B cell (primary cell): ENCODE results near the gene REPS2. TPM values are rescaled to one million over a fixed set of nuclear protein-coding genes. Genes with fewer than 3 reads are reported as not detected.

ENCODE experiments used
- ATAC-seq: fragments of 200-7000 bp; cut with Tn5 transposase; one replicate; pipeline ENCODE4 v1.10.0; 2021; ENCODE audit warnings: low read depth, mild to moderate bottlenecking, moderate number of reproducible peaks, moderate library complexity
- CTCF ChIA-PET: fragments of 350-600 bp; sonication (Branson Sonifier 250); formaldehyde crosslinking; loops from one replicate; lab custom pipeline; 2021; ENCODE audit warnings: antibody characterized with exemption, inconsistent platforms; lab: Charles Lee
- POLR2A ChIA-PET: fragments of 350-600 bp; sonication (Branson Sonifier 250); formaldehyde crosslinking; loops from one replicate; lab custom pipeline; 2021; ENCODE audit warnings: antibody characterized with exemption; lab: Charles Lee
- DNase-seq: peaks from one replicate; pipeline ENCODE4 v3.0.0; 2013
- H2AFZ ChIP-seq: 2 replicates; pipeline ENCODE4 v1.6.1; 2012; ENCODE audit warnings: mild to moderate bottlenecking, low read depth, low read length; ENCODE audit not compliant: insufficient read depth, poor library complexity, severe bottlenecking
- H3K27ac ChIP-seq, 2 donors: 1 replicate in 1 of 2; 2 replicates in 1 of 2; pipeline ENCODE4 v1.5.1; 2012 to 2013; ENCODE audit warnings: low read length in 2 of 2, mild to moderate bottlenecking in 2 of 2, moderate library complexity in 1 of 2
- H3K27me3 ChIP-seq, 4 experiments: fragments of 200-600 bp in 1 of 4; sonication (generic) in 1 of 4; replicated peaks in 1 of 4; 1 replicate in 2 of 4; 2 replicates in 2 of 4; pipeline versions ENCODE4 v1.6.1 to v1.7.0; 2013 to 2016; ENCODE audit warnings: low read length in 3 of 4, mild to moderate bottlenecking in 2 of 4, mixed read lengths in 1 of 4, moderate library complexity in 1 of 4; ENCODE audit not compliant: insufficient read depth in 4 of 4, control insufficient read depth in 3 of 4; ENCODE audit errors: control extremely low read depth in 1 of 4
- H3K36me3 ChIP-seq, 2 experiments: replicated peaks in 1 of 2; 1 replicate in 1 of 2; 2 replicates in 1 of 2; pipeline versions ENCODE4 v1.6.1 to v1.7.1; 2013; ENCODE audit warnings: low read length in 1 of 2; ENCODE audit not compliant: insufficient read depth in 2 of 2, control insufficient read depth in 1 of 2; ENCODE audit errors: control extremely low read depth in 1 of 2, extremely low read depth in 1 of 2
- H3K4me1 ChIP-seq, 2 donors: fragments of 200-600 bp in 1 of 2; sonication (generic) in 1 of 2; 1 replicate in 1 of 2; 2 replicates in 1 of 2; pipeline versions ENCODE4 v1.5.1 to v1.6.1; 2013 to 2017; ENCODE audit warnings: low read length in 2 of 2; ENCODE audit not compliant: control insufficient read depth in 2 of 2, insufficient read depth in 2 of 2
- H3K4me2 ChIP-seq: replicated peaks from 2 replicates; pipeline ENCODE3; 2012; ENCODE audit warnings: mild to moderate bottlenecking, low read depth, low read length; ENCODE audit not compliant: poor library complexity, severe bottlenecking
- H3K4me3 ChIP-seq, 5 experiments: fragments of 200-600 bp in 1 of 5; sonication (generic) in 1 of 5; 1 replicate in 3 of 5; 2 replicates in 2 of 5; pipeline versions ENCODE4 v1.5.1 to v1.7.0; 2011 to 2016; ENCODE audit warnings: low read length in 4 of 5, mild to moderate bottlenecking in 4 of 5, low read depth in 2 of 5, control low read depth in 1 of 5, moderate library complexity in 1 of 5; ENCODE audit not compliant: insufficient read depth in 1 of 5; ENCODE audit errors: control extremely low read depth in 1 of 5, extremely low read depth in 1 of 5
- H3K79me2 ChIP-seq: fragments of 200-600 bp; sonication (generic); one replicate; pipeline ENCODE4 v1.6.0; 2016; ENCODE audit warnings: low read length; ENCODE audit not compliant: control insufficient read depth, insufficient read depth
- H3K9ac ChIP-seq: fragments of 200-600 bp; sonication (generic); 2 replicates; pipeline ENCODE4 v1.6.1; 2017; ENCODE audit warnings: mild to moderate bottlenecking, low read length, moderate library complexity
- H3K9me3 ChIP-seq, 3 donors: one replicate each; pipeline versions ENCODE4 v1.6.1 to v1.7.1; 2013; ENCODE audit warnings: low read length in 2 of 3; ENCODE audit not compliant: control insufficient read depth in 2 of 3, insufficient read depth in 1 of 3; ENCODE audit errors: control extremely low read depth in 1 of 3
- H4K20me1 ChIP-seq: 2 replicates; pipeline ENCODE4 v1.6.0; 2012; ENCODE audit warnings: mild to moderate bottlenecking, low read length; ENCODE audit not compliant: insufficient read depth, control insufficient read depth, poor library complexity, severe bottlenecking
- H3K27ac Mint-ChIP-seq: one replicate; pipeline ENCODE4 v1.8.0; 2021; ENCODE audit warnings: mixed read lengths
- H3K27me3 Mint-ChIP-seq: one replicate; pipeline ENCODE4 v1.8.0; 2021; ENCODE audit warnings: mixed read lengths
- H3K4me1 Mint-ChIP-seq: one replicate; pipeline ENCODE4 v1.8.0; 2021; ENCODE audit warnings: mixed read lengths
- H3K4me3 Mint-ChIP-seq: one replicate; pipeline ENCODE4 v1.8.0; 2021; ENCODE audit warnings: mixed read lengths
- H3K9me3 Mint-ChIP-seq: one replicate; pipeline ENCODE4 v1.8.0; 2022; ENCODE audit warnings: mixed read lengths; ENCODE audit not compliant: insufficient read depth
- EZH2 ChIP-seq: IDR thresholded peaks from 2 replicates; pipeline ENCODE4 v1.6.1; 2012; ENCODE audit warnings: borderline replicate concordance, low read depth, mild to moderate bottlenecking, moderate library complexity, low read length; ENCODE audit not compliant: insufficient read depth, poor library complexity, severe bottlenecking
- WGBS: methylation state at CpG from one replicate; pipeline ENCODE4 v1.1.5; 2013; ENCODE audit warnings: missing lambda C conversion rate; ENCODE audit not compliant: insufficient coverage; 5-methylcytosine and 5-hydroxymethylcytosine counted together
- intact Hi-C: fragments of 100-400 bp; cut with micrococcal nuclease; formaldehyde crosslinking; loops from one replicate; pipeline ENCODE4 v1.10.0; 2022
- polyA plus RNA-seq: library from polyadenylated mRNA; depleted of rRNA; stranded (reverse); fragments of >200 nt; gene quantifications from 2 replicates; pipeline ENCODE4 v1.2.3, GENCODE V29; 2012
- total RNA-seq, 2 donors: library from RNA; stranded (reverse); fragments of 120-200 nt in 1 of 2; gene quantifications; 1 replicate in 1 of 2; 2 replicates in 1 of 2; pipeline versions ENCODE4 v1.2.3 to v1.2.4, GENCODE V29; 2013 to 2022
- TF ChIP-seq, protein P1 (sequence below): fragments of 200-600 bp; IDR thresholded peaks from one replicate; pipeline ENCODE4 v1.8.0; 2022; ENCODE audit warnings: antibody characterized with exemption, mild to moderate bottlenecking

Gene REPS2
- total and polyA plus RNA-seq, 2 donors (not counting 1 experiment from before 2014, with no cell fraction given): 1.1 to 4.9 TPM

GRCh38 chrX:16994736-16995135 lies 48.3 kb downstream of the REPS2 start:
- no peaks in the 10 kb centered on the region for H3K27me3 Mint-ChIP-seq
- no peaks in the 10 kb centered on the region for H3K4me1 Mint-ChIP-seq
- H3K27me3 ChIP-seq: no peaks in the 10 kb centered on the region
- H3K4me3 ChIP-seq: no peak overlapping the region
- H4K20me1 ChIP-seq: no peaks in the 10 kb centered on the region
- no peak overlapping the region for H3K4me3 Mint-ChIP-seq
- POLR2A ChIA-PET: no interaction called here
- no peaks in the 10 kb centered on the region for H3K36me3 ChIP-seq
- TF ChIP-seq EZH2: no peak
- TF ChIP-seq, protein P1, sequence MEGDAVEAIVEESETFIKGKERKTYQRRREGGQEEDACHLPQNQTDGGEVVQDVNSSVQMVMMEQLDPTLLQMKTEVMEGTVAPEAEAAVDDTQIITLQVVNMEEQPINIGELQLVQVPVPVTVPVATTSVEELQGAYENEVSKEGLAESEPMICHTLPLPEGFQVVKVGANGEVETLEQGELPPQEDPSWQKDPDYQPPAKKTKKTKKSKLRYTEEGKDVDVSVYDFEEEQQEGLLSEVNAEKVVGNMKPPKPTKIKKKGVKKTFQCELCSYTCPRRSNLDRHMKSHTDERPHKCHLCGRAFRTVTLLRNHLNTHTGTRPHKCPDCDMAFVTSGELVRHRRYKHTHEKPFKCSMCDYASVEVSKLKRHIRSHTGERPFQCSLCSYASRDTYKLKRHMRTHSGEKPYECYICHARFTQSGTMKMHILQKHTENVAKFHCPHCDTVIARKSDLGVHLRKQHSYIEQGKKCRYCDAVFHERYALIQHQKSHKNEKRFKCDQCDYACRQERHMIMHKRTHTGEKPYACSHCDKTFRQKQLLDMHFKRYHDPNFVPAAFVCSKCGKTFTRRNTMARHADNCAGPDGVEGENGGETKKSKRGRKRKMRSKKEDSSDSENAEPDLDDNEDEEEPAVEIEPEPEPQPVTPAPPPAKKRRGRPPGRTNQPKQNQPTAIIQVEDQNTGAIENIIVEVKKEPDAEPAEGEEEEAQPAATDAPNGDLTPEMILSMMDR: no peak
- no peaks in the 10 kb centered on the region for H3K4me1 ChIP-seq
- no peaks in the 10 kb centered on the region for H3K9me3 Mint-ChIP-seq
- ATAC-seq: no peak
- 100% methylated on average over 1 of the region's 2 CpGs for WGBS
- CTCF ChIA-PET: no interaction called here
- no peak overlapping the region for H2AFZ ChIP-seq
- H3K27ac ChIP-seq: no peak overlapping the region
- no peak overlapping the region for H3K4me2 ChIP-seq
- H3K9me3 ChIP-seq: no peaks in the 10 kb centered on the region
- H3K27ac Mint-ChIP-seq: no peak overlapping the region
- H3K79me2 ChIP-seq: no peaks in the 10 kb centered on the region
- intact Hi-C loops: no loop called here
- DNase-seq: no peak
- H3K9ac ChIP-seq: no peak overlapping the region

DNA sequence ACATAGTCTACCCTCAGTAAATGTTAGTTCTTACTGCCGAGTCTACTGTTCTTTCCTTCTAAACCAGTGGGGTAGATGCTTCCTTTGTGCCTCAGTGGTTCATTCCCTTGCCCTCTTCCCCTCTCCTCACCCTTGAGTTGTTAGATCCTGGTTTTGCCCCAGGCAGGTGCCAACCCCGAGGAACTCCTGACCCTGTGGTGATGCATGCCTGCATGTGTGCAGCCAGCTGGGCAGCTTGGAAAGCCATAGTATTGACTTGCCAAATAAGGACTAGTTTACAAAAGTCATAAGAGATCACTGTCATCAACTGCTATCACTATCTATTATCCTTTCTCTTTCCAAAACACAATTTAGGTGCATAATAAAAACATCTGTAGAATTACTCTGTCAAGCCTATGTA lies 50.9 kb downstream of the REPS2 start:
- Histone ChIP-seq H3K4me2 (no peak overlapping the region), H3K9ac (no peak overlapping the region), H3K4me3 (no peak overlapping the region), H3K27me3 (no peaks in the 10 kb centered on the region), H3K9me3 (no peaks in the 10 kb centered on the region), H3K79me2 (no peaks in the 10 kb centered on the region), H4K20me1 (no peaks in the 10 kb centered on the region), H2AFZ (no peak overlapping the region), H3K36me3 (no peaks in the 10 kb centered on the region), H3K4me1 (no peaks in the 10 kb centered on the region), H3K27ac (no peak overlapping the region)
- H3K9me3 Mint-ChIP-seq: peaks cover 2% of the 10 kb centered on the region
- H3K4me1 Mint-ChIP-seq: peaks cover 7% of the 10 kb centered on the region
- no peak for DNase-seq
- H3K27ac Mint-ChIP-seq: no peak overlapping the region
- intact Hi-C loops: no loop called here
- no peak overlapping the region for H3K4me3 Mint-ChIP-seq
- CTCF ChIA-PET: no interaction called here
- TF ChIP-seq EZH2: no peak
- TF ChIP-seq, protein P1: no peak
- no CpG with 5 or more reads among the region's 2 CpGs for WGBS
- no peak for ATAC-seq
- H3K27me3 Mint-ChIP-seq: no peaks in the 10 kb centered on the region
- POLR2A ChIA-PET: no interaction called here
